ENCODE results near the gene MARCHF3.

DNA sequence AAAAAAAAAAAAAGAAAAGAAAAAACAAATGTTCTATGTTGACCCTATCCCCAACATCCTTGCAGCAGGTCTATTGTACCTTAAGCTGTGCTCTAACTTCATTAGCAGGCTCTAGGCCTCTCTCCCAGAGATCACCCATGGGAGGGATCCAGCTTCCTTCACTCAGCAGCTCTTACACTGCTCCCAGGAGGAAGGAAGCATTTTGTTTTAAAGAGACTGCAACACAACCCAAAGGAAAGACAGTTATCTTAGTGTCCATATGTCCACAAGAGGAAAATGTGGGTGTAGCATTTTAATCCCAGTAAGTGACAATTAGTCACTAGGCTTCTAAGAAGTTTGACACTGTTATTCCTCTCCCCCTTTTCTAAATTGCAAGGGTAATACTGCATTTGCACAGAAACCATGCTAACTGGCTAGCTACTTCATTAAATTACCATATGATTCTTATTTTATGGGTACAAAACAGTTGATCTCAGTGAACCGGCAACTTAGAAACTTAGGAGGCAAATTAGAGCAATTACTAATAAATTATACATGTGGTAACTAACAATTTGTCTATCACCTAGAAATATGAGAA is 58.8 kb downstream of the MARCHF3 start:
- TF ChIP-seq, protein P1, sequence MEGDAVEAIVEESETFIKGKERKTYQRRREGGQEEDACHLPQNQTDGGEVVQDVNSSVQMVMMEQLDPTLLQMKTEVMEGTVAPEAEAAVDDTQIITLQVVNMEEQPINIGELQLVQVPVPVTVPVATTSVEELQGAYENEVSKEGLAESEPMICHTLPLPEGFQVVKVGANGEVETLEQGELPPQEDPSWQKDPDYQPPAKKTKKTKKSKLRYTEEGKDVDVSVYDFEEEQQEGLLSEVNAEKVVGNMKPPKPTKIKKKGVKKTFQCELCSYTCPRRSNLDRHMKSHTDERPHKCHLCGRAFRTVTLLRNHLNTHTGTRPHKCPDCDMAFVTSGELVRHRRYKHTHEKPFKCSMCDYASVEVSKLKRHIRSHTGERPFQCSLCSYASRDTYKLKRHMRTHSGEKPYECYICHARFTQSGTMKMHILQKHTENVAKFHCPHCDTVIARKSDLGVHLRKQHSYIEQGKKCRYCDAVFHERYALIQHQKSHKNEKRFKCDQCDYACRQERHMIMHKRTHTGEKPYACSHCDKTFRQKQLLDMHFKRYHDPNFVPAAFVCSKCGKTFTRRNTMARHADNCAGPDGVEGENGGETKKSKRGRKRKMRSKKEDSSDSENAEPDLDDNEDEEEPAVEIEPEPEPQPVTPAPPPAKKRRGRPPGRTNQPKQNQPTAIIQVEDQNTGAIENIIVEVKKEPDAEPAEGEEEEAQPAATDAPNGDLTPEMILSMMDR (IDR thresholded peaks at IDR 0.05) = no peak
- no peak for TF ChIP-seq POLR2A (IDR thresholded peaks at IDR 0.05)

All from right lobe of liver (tissue), 4 donors.